Measurements from ENCODE around the gene SCN2B.

SCN2B gene

GRCh38 chr11:118175993-118176777, at the start of gene SCN2B:
Gene SCN2B (minus strand): TSS chr11:118176639. CDS start chr11:118176431, 208 bp downstream.
- DNase-seq: no peak

- no peak for DNase-seq
Measured at GRCh38 chr11:118224511-118225188, 48.2 kb upstream of the SCN2B start, which contains the start of gene JAML. Gene JAML (minus strand): TSS chr11:118225011. CDS start chr11:118214866, 10,145 bp downstream.

DNA sequence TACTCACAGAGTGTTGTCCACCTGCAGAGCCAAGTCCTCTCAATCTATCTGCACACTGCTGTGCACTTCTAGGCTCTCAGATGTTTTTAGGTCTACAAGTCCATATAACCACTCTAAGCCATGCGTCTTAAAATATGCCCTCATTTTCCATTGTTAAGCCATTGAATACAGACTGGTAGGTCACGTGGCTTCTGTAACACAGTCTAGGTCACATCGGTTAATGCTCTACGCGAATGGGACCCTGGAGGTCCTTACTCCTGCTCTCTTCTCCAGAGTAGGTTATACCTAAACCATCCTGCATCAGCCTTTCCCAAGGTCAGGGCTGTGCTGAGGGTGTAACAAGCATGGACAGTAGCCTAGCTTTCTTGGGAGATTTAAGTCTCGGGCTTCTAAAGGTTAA, 47.6 kb upstream of the SCN2B start:
- DNase-seq: no peak

- DNase-seq: no peak
Measured at GRCh38 chr11:118223570-118223969, 47.1 kb upstream of the SCN2B start.

GRCh38 chr11:118222437-118222836, 46.0 kb upstream of the SCN2B start:
- DNase-seq: no peak

GRCh38 chr11:118221419-118221818, 45.0 kb upstream of the SCN2B start:
- no peak for DNase-seq

GRCh38 chr11:118219732-118220131, 43.3 kb upstream of the SCN2B start:
- no peak for DNase-seq

- no peak for DNase-seq
Measured at GRCh38 chr11:118219244-118219643, 42.8 kb upstream of the SCN2B start.

DNA sequence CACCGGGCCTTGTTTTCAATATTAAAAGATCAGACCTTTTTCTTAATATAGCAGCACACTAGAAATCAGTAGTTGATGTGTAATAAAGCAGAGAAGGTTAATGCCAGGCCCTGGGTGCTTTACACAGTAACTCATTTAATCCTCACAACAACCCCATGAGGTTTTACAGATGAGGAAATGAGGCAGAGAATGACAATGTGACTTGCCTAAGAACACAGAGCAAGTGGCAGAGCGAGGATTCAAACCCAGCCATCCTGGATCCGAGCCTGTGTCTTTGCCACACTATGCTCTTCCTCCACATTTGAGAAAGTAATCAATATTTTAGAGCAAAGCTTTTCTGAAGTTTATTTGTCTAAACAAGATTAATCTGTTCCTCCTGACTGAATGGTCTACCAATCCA, 41.1 kb upstream of the SCN2B start:
- no peak for DNase-seq

DNA sequence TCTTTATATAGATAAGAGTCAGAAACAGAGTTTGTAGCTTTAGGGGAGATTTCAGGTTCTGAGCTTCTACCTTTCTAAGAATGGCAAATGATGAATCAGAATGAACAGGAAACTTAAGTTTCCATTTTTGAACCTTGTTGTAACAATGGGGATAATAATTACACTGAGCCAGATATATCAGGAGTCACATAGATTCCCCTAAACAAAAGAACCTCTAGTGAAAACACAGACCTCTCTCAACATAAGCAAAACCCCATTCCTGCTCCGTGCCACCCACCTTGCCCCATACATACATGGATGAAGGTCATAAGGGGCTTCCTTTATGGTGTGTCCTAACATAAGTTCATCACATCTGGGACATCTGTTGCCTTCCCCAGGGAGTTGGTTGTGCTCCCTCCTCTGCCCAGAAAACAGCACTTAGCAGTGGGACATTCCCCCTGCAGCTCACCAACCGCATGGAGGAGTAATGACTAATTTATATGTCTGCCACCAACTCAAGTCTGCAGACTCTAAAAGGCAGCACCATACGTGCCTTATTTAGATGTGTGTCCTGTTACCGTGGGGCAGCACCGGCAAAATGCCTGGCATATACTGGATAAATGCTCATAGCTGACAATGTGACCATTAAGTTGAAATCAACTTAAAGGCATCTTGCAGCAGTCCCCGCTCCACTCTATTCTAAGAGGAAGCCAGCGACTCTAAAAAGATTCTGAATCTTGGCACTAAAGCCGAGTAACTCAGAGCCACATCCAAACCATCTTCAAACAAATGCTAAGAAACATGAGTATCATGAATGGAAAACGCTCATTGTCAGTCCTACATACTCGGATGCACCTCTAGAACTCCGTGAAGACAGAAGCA, 40.4 kb upstream of the SCN2B start:
- DNase-seq: no peak

- no peak for DNase-seq
Measured at GRCh38 chr11:118215765-118216164, 39.3 kb upstream of the SCN2B start.

DNA sequence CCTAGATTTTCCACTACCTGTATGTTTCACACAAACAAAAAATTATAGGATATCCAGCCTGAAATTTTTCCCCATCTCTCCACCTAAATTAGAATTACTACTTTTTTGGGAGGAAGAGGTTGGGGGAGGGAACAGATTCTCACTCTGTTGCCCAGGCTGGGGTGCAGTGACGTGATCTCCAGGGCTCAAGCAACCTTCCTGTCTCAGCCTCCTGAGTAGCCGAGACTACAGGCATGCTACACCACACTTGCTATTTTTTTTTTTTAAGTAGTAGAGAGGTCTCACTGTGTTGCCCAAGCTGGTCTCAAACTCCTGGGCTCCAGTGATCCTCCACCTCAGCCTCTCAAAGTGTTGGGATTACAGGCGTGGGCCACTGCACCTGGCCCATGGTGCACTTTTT, 38.8 kb upstream of the SCN2B start:
- no peak for DNase-seq

GRCh38 chr11:118214210-118214914, 37.9 kb upstream of the SCN2B start:
- DNase-seq: no peak

GRCh38 chr11:118213781-118214180, 37.3 kb upstream of the SCN2B start:
- DNase-seq: no peak

GRCh38 chr11:118213201-118213600, 36.8 kb upstream of the SCN2B start:
- DNase-seq: no peak

DNA sequence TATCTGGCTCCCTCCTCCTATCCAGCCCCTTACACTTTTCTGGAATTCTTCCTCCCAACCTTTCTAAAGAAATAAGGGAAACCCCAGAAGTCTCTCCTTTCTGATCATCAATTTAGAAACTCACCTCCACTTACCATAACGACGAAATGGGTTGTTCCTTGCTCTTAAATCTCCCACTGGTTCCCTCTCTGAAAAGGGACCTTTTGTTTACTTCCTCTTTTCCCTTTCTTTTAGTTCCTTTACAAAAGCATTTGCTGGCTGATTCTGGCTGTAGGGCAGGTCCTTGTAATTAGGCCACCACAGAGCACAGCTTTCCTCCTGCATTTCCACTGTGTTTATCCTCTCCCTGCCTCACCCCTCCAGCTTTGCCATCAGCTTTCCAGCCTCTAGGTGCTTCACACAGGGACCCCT, 36.3 kb upstream of the SCN2B start:
- no peak for DNase-seq

DNA sequence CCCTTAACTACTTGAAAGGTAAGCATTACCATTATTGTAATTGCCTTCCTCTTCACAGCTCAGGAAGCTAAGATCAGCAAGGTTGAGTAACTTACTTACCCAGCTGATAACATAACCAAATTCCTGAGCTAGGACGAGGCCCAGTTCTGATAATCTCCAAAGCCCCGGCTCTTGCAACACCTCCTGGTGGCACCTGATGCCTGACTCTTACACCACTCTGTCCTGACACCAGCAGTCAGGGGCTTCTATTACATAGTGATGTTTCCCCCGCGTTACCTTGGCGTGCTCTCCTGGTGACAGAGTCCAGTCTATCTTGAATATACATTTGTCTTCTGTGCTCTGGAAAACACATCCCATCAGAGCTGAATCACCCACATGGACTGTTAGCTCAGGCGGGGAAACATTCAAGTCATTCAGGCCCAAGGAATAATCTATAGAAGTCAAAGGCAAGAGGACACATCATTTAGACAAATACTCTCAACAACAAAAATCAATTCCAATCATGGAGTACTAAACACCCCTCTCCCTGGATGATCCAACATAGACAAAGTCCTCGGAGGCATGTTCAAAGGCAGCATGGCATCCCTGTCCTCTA, 35.8 kb upstream of the SCN2B start:
- no peak for DNase-seq

DNA sequence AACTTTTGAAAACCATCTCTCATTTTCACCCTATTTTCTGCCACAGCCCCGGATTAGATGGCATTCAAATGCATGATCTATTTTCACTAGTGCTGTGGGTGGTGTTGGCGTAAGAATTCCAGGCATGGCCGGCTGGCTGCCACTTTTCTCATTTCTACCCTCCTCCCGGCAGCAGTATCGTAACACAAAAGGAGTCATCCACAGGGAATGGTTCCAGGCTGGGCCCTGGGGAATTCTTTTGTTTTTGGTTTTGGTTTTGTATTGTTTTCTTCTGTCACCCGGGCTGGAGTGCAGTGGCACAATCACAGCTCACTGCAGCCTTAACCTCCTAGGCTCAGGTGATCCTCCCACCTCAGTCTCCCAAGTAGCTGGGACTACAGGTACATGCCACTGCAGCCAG, 34.6 kb upstream of the SCN2B start:
- no peak for DNase-seq

DNA sequence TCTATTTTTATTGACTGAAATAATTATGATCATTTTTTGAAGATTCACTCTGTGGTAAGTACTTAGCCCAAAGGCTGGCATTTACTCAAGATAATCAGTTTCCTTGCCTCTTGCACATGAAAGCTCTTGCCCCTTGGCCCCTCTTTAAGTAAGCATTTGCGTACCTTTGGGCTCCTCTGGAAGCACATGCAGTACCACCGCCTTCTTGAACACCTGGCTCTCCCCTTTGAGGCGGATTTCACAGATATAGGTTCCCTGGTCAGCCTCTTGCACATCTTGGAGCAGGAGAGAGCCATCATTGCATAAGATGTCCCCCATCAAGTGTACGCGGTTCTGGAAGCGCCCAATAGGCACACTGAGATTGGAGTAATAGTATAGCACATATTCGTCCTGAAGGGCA, 33.9 kb upstream of the SCN2B start:
- no peak for DNase-seq

DNA sequence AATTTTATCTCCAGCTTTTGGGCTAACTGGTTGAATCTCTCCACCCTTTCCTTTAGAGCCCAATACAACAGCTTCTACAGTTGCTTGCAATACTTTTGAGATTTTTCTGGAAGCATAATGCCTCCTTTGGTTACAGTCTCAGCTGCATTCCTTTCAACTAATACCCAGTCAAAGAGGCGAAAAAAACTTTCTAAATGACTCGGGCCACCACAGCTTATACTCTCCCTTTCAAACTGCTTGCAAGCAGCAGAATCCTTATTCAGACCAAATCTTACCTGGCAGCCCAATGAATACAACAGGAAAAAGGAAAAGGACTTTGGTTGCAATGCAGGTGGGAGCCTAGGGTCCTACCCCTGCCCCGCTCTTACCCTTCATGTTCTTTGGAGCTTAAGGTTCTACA, 32.6 kb upstream of the SCN2B start:
- no peak for DNase-seq

- DNase-seq: no peak
Measured at GRCh38 chr11:118207079-118207478, 30.6 kb upstream of the SCN2B start.

DNA sequence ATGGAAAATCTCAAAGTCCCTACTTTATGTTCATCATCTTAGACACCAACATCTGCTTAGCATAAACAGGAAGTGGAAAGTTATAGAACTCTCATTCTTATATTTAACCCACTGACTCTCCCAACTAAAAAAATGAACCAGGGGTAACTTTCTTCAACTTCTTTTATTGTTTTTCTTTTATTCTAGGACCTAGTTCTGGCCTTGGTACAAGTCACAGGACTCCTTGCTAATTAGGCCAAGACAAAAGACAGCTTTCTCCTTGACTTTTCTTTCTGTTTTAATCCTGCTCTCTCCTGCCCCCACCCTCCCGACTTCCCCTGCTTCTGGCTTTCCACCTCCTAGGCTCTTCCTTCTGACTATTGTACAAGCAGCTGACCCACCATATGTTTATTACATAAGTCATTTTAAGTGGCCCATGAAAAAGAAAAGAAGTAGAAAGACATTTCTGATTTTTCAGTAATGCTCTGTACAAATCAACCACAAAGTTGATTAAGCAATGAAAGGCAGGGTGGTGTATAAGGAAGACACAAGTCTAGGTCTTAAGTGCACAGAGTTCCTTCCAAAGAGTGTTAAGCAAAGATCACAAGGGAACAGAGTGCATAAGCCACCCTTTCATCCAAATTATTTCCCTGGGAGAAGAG, 30.1 kb upstream of the SCN2B start:
- DNase-seq: no peak
